EL (cell line): ENCODE results near the gene MBNL3.

Experiments
- DNase-seq: peaks from one replicate; pipeline ENCODE4 v3.0.0-alpha.2; 2016

Gene MBNL3

GRCh38 chrX:132413459-132413858 is 75.4 kb downstream of the MBNL3 start:
- DNase-seq: no peak

- DNase-seq: no peak
Observed at GRCh38 chrX:132412208-132412607, 76.6 kb downstream of the MBNL3 start.

GRCh38 chrX:132411310-132411977 is 77.4 kb downstream of the MBNL3 start:
- DNase-seq: no peak

- DNase-seq: no peak
Observed at GRCh38 chrX:132409780-132410556, 78.9 kb downstream of the MBNL3 start.

GRCh38 chrX:132407691-132408090 is 81.1 kb downstream of the MBNL3 start:
- DNase-seq: no peak

- no peak for DNase-seq
Observed at GRCh38 chrX:132406106-132406505, 82.7 kb downstream of the MBNL3 start.

- no peak for DNase-seq
Observed at GRCh38 chrX:132404266-132404665, 84.6 kb downstream of the MBNL3 start.

- peak; percentile 0 for DNase-seq
Observed at GRCh38 chrX:132401935-132402334, 86.9 kb downstream of the MBNL3 start.

- DNase-seq: no peak
Observed at GRCh38 chrX:132400706-132401105, 88.1 kb downstream of the MBNL3 start.

GRCh38 chrX:132395645-132396044 is 93.2 kb downstream of the MBNL3 start:
- DNase-seq: no peak

GRCh38 chrX:132395026-132395425 is 93.8 kb downstream of the MBNL3 start:
- DNase-seq: no peak

GRCh38 chrX:132394591-132394990 is 94.2 kb downstream of the MBNL3 start:
- no peak for DNase-seq

GRCh38 chrX:132393992-132394391 is 94.8 kb downstream of the MBNL3 start:
- DNase-seq: no peak

GRCh38 chrX:132393485-132393884 is 95.4 kb downstream of the MBNL3 start:
- no peak for DNase-seq

- no peak for DNase-seq
Observed at GRCh38 chrX:132393085-132393484, 95.8 kb downstream of the MBNL3 start.

- no peak for DNase-seq
Observed at GRCh38 chrX:132390792-132391191, 98.0 kb downstream of the MBNL3 start.

- DNase-seq: no peak
Observed at GRCh38 chrX:132389480-132389879, 99.4 kb downstream of the MBNL3 start.

GRCh38 chrX:132388371-132388770 is 100.5 kb downstream of the MBNL3 start:
- DNase-seq: no peak

- DNase-seq: no peak
Observed at GRCh38 chrX:132384301-132384700, 104.5 kb downstream of the MBNL3 start.

GRCh38 chrX:132382068-132382467 is 106.8 kb downstream of the MBNL3 start:
- no peak for DNase-seq

- DNase-seq: no peak
Observed at GRCh38 chrX:132378281-132378680, 110.6 kb downstream of the MBNL3 start.

GRCh38 chrX:132375941-132376340 is 112.9 kb downstream of the MBNL3 start:
- no peak for DNase-seq

- no peak for DNase-seq
Observed at GRCh38 chrX:132373610-132374009, 115.2 kb downstream of the MBNL3 start.

- no peak for DNase-seq
Observed at GRCh38 chrX:132369617-132370326, 119.1 kb downstream of the MBNL3 start.
